H7 (cell line): ENCODE measurements around the gene PRSS1. TPM values are rescaled to one million over a fixed set of nuclear protein-coding genes. Genes with fewer than 3 reads are reported as not detected.

ENCODE experiments used
- DNase-seq: peaks from one replicate; pipeline ENCODE4 v3.0.0; 2012
- H3K27me3 ChIP-seq: 2 replicates; pipeline ENCODE4 v1.6.0; 2011; ENCODE audit warnings: mild to moderate bottlenecking, low read length; ENCODE audit not compliant: control insufficient read depth, insufficient read depth
- H3K36me3 ChIP-seq: replicated peaks from 2 replicates; pipeline ENCODE4 v1.5.1; 2011; ENCODE audit warnings: low read length; ENCODE audit not compliant: control insufficient read depth, insufficient read depth
- H3K4me3 ChIP-seq: 2 replicates; pipeline ENCODE4 v1.5.1; 2011; ENCODE audit warnings: low read depth, mild to moderate bottlenecking, control low read depth, low read length, moderate library complexity; ENCODE audit not compliant: insufficient read depth
- total RNA-seq: library from RNA; depleted of rRNA; stranded (reverse); fragments of >200 nt; shearing (Covaris generic); gene quantifications from 2 replicates; pipeline ENCODE4 v1.2.3, GENCODE V29; 2014; rRNA removed

The PRSS1 gene
- total RNA-seq, 1 experiment from 2014 or later = 0.62 TPM

DNA sequence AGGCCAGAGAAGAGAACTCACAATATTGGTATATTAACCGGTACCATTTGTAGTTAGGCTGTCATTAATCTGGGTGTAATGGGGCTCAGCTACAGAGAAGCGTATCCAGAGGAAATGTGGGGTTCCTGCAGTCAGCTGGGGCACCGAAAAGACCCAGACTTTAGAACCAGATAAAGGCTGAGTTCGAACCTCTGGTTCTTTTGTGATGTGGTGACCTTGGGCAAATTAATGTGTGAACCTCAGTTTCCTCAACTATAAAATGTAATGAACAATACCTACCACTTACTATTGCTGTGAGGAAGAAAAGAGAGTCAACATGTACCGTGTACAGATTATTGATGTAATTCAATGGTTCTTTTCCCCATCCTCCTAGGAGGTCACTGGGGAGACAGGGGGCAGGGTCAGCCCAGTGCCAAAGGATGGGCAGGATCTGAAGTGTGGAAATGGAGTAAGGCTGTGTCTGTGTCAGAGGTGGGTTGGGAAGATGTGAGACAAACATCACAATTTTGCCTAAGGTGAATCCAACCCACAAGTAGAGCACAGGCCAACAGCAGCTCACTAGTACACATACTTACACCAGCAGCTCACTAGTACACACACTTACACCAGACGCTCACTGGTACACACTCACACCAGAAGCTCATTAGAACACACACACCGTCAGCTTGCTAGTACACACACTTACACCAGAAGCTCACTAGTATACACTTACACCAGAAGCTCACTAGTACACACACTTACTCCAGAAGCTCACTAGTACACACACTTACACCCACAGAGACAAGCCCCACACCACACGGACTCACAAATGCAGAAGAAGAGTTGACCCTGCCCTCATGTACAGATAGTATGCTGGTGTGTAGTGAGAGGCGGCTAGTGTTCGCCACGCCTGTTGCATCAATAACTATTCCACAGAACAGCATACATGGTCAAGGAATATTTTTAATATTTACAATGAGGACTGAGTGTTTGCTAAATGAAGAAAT, 49.5 kb downstream of the PRSS1 start:
- no peaks in the 10 kb centered on the region for H3K36me3 ChIP-seq
- H3K27me3 ChIP-seq = peaks cover 47% of the 10 kb centered on the region
- no peak overlapping the region for H3K4me3 ChIP-seq
- DNase-seq = no peak

DNA sequence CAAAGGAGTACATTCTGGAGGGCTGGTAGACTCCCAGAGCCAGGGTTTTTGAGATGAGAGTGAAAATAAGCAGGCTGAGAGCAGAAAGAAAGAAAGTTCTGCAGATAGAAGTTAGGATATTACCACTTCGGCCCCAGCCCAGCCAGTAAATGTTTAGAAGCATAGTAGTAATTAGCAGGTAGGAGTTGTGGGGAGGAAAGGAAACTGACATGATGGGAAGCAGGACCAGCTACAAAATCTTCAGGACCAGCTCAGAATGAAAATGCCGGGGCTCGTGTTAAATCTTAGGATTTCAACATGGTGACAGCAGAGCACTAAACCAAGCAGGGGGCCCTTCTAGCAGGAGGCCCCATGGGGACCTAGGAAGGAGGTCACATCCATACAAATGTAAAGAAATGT, 50.2 kb downstream of the PRSS1 start:
- DNase-seq = no peak
- Histone ChIP-seq H3K27me3 (peaks cover 47% of the 10 kb centered on the region), H3K36me3 (no peaks in the 10 kb centered on the region), H3K4me3 (no peak overlapping the region)

DNA sequence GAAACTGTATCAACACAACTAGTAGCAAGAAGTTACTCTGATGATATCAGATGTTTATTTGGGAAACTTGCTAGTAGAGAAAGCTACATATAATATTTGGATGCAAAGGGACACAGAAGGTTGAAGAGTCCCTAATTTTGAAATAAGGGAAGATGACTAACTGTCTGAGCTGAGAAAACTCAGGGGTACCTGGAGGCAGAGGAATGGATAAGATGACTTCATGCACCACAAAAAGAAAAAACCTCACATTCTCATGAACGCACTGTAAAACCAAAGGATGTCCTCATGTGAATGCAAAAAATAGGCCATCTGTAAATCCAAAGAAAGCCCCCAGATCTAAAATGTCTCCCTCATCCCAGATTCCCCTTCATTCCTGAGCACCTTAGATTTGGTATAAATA, 50.8 kb downstream of the PRSS1 start:
- Histone ChIP-seq H3K27me3 (peaks cover 45% of the 10 kb centered on the region), H3K36me3 (no peaks in the 10 kb centered on the region), H3K4me3 (no peak overlapping the region)
- DNase-seq = no peak

DNA sequence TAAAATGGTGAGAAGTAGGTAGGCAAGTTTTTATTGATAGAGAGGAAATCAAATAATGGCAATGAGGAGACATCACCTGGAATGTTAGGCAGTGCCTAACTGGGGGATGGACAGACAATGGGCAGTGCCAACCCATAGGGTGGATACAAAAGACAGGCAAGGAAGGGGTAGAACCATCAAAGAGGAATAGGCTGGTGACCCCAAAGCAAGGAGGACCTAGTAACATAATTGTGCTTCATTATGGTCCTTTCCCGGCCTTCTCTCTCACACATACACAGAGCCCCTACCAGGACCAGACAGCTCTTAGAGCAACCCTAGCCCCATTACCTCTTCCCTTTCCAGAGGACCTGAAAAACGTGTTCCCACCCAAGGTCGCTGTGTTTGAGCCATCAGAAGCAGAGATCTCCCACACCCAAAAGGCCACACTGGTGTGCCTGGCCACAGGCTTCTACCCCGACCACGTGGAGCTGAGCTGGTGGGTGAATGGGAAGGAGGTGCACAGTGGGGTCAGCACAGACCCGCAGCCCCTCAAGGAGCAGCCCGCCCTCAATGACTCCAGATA, 51.5 kb downstream of the PRSS1 start:
- Histone ChIP-seq H3K4me3 (no peak overlapping the region), H3K27me3 (peaks cover 41% of the 10 kb centered on the region), H3K36me3 (no peaks in the 10 kb centered on the region)
- no peak for DNase-seq

DNA sequence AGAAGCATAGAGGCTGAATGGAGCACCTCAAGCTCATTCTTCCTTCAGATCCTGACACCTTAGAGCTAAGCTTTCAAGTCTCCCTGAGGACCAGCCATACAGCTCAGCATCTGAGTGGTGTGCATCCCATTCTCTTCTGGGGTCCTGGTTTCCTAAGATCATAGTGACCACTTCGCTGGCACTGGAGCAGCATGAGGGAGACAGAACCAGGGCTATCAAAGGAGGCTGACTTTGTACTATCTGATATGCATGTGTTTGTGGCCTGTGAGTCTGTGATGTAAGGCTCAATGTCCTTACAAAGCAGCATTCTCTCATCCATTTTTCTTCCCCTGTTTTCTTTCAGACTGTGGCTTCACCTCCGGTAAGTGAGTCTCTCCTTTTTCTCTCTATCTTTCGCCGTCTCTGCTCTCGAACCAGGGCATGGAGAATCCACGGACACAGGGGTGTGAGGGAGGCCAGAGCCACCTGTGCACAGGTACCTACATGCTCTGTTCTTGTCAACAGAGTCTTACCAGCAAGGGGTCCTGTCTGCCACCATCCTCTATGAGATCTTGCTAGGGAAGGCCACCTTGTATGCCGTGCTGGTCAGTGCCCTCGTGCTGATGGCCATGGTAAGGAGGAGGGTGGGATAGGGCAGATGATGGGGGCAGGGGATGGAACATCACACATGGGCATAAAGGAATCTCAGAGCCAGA, 52.5 kb downstream of the PRSS1 start:
- DNase-seq = no peak
- H3K36me3 ChIP-seq = no peaks in the 10 kb centered on the region
- H3K27me3 ChIP-seq = peaks cover 31% of the 10 kb centered on the region
- no peak overlapping the region for H3K4me3 ChIP-seq

DNA sequence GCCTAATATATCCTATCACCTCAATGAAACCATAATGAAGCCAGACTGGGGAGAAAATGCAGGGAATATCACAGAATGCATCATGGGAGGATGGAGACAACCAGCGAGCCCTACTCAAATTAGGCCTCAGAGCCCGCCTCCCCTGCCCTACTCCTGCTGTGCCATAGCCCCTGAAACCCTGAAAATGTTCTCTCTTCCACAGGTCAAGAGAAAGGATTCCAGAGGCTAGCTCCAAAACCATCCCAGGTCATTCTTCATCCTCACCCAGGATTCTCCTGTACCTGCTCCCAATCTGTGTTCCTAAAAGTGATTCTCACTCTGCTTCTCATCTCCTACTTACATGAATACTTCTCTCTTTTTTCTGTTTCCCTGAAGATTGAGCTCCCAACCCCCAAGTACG, 53.0 kb downstream of the PRSS1 start:
- DNase-seq = no peak
- Histone ChIP-seq H3K36me3 (no peaks in the 10 kb centered on the region), H3K27me3 (peaks cover 26% of the 10 kb centered on the region), H3K4me3 (no peak overlapping the region)

Other genes with a start within 250 kb of the PRSS1 start
- 0.97 TPM in 1 of 2 replicates, not detected in the other for gene PRSS2, start 21.5 kb downstream of the PRSS1 start, total RNA-seq
- gene EPHB6, start 105.6 kb downstream of the PRSS1 start, total RNA-seq = 4.0 and 8.8 TPM in 2 replicates
- 0.17 and 0.22 TPM in 2 replicates for gene TRPV6, start 136.3 kb downstream of the PRSS1 start, total RNA-seq
- gene TRPV5, start 184.3 kb downstream of the PRSS1 start, total RNA-seq = not detected in 2 replicates
- gene LLCFC1, start 190.0 kb downstream of the PRSS1 start, total RNA-seq = not detected in 2 replicates
- gene KEL, start 212.9 kb downstream of the PRSS1 start, total RNA-seq = 1.7 and 7.7 TPM in 2 replicates